ENCODE measurements around the gene GPR157.
"Not testable (repeated sequence)": the region's sequence is repeated elsewhere in the genome, so short reads cannot be mapped to it uniquely, and the experiment has no call there.

Gene GPR157

GRCh38 chr1:9125325-9125724 is 3.6 kb downstream of the GPR157 start:
- H3K4me3 ChIP-seq (ENCODE audit: low read depth, low read length), result no peak overlapping the region
- TF ChIP-seq MYC (IDR thresholded peaks at IDR 0.05; ENCODE audit: low read depth, low read length), result no peak
- no peak for DNase-seq (ENCODE audit: low read depth)

GRCh38 chr1:9124389-9124788 is 4.5 kb downstream of the GPR157 start:
- DNase-seq (ENCODE audit: low read depth); H3K4me3 ChIP-seq (ENCODE audit: low read depth, low read length): not testable (repeated sequence)

- not testable (repeated sequence) for H3K4me3 ChIP-seq (ENCODE audit: low read depth, low read length); DNase-seq (ENCODE audit: low read depth)
These were observed 5.2 kb downstream of the GPR157 start for GRCh38 chr1:9123665-9124064.

- TF ChIP-seq POLR2A (IDR thresholded peaks at IDR 0.05; ENCODE audit: extremely low read depth, insufficient read length), result no peak
- TF ChIP-seq MAX (IDR thresholded peaks at IDR 0.05; ENCODE audit: low read depth, low read length), result no peak
- peak; percentile 30 for DNase-seq (ENCODE audit: low read depth)
- no peak overlapping the region for H3K4me3 ChIP-seq (ENCODE audit: low read depth, low read length)
These were observed 7.1 kb downstream of the GPR157 start for GRCh38 chr1:9121496-9122409.

- no peak for TF ChIP-seq MAX (IDR thresholded peaks at IDR 0.05; ENCODE audit: low read depth, low read length)
- TF ChIP-seq POLR2A (IDR thresholded peaks at IDR 0.05; ENCODE audit: extremely low read depth, insufficient read length), result no peak
- DNase-seq (ENCODE audit: low read depth), result peak; percentile 41
- H3K4me3 ChIP-seq (ENCODE audit: low read depth, low read length), result no peak overlapping the region
These were observed 8.5 kb downstream of the GPR157 start for GRCh38 chr1:9120312-9120958.

GRCh38 chr1:9119745-9120144 is 9.2 kb downstream of the GPR157 start:
- no peak for DNase-seq (ENCODE audit: low read depth)
- TF ChIP-seq MAX (IDR thresholded peaks at IDR 0.05; ENCODE audit: low read depth, low read length) (no peak), CTCF (IDR thresholded peaks at IDR 0.05; ENCODE audit: low read depth, low read length) (no peak), MYC (IDR thresholded peaks at IDR 0.05; ENCODE audit: low read depth, low read length) (no peak), POLR2A (IDR thresholded peaks at IDR 0.05; ENCODE audit: extremely low read depth, insufficient read length) (no peak)
- H3K4me3 ChIP-seq (ENCODE audit: low read depth, low read length), result no peak overlapping the region

GRCh38 chr1:9118186-9118585 is 10.7 kb downstream of the GPR157 start:
- no peak for DNase-seq (ENCODE audit: low read depth)
- TF ChIP-seq MYC (IDR thresholded peaks at IDR 0.05; ENCODE audit: low read depth, low read length), result no peak
- TF ChIP-seq POLR2A (IDR thresholded peaks at IDR 0.05; ENCODE audit: extremely low read depth, insufficient read length), result no peak
- TF ChIP-seq MAX (IDR thresholded peaks at IDR 0.05; ENCODE audit: low read depth, low read length), result no peak
- no peak for TF ChIP-seq CTCF (IDR thresholded peaks at IDR 0.05; ENCODE audit: low read depth, low read length)

GRCh38 chr1:9115351-9116205 is 13.3 kb downstream of the GPR157 start:
- TF ChIP-seq MYC (IDR thresholded peaks at IDR 0.05; ENCODE audit: low read depth, low read length) (no peak), POLR2A (IDR thresholded peaks at IDR 0.05; ENCODE audit: extremely low read depth, insufficient read length) (no peak), MAX (IDR thresholded peaks at IDR 0.05; ENCODE audit: low read depth, low read length) (no peak), CTCF (IDR thresholded peaks at IDR 0.05; ENCODE audit: low read depth, low read length) (no peak)
- H3K4me3 ChIP-seq (ENCODE audit: low read depth, low read length), result no peak overlapping the region
- DNase-seq (ENCODE audit: low read depth), result no peak

More at GRCh38 chr1:9118186-9118585, 10.7 kb downstream of the GPR157 start:
- H3K4me3 ChIP-seq (ENCODE audit: low read depth, low read length), result no peak overlapping the region
